Stimulated activated naive CD8-positive, alpha-beta T cell treated with anti-CD3 and anti-CD28 coated beads, Interleukin-15, Interleukin-2, amounts not matched to agents 100 U/mL and 50 U/mL, for 24 hours (primary cell): ENCODE data around the gene KLHL3.
"Not testable (repeated sequence)": the region's sequence is repeated elsewhere in the genome, so short reads cannot be mapped to it uniquely, and the experiment has no call there.

Experiments
- ATAC-seq: fragments of 150-1000 bp; cut with Tn5 transposase; one replicate; pipeline ENCODE4 v1.10.0; 2021
- DNase-seq: peaks from one replicate; pipeline ENCODE4 v3.0.0; 2021

Gene KLHL3

GRCh38 chr5:137666461-137666850 is 69.4 kb downstream of the KLHL3 start:
- ATAC-seq: peak; percentile 44

GRCh38 chr5:137665678-137666460 is 70.0 kb downstream of the KLHL3 start:
- ATAC-seq (peak; percentile 98), DNase-seq (peak; percentile 22)

More at GRCh38 chr5:137666461-137666850, 69.4 kb downstream of the KLHL3 start:
- no peak for DNase-seq

GRCh38 chr5:137660349-137660817 is 75.5 kb downstream of the KLHL3 start:
- ATAC-seq: peak; percentile 87
- DNase-seq: peak; percentile 72

GRCh38 chr5:137659209-137659608 is 76.7 kb downstream of the KLHL3 start:
- ATAC-seq (no peak), DNase-seq (no peak)

GRCh38 chr5:137658324-137658723 is 77.6 kb downstream of the KLHL3 start:
- DNase-seq (no peak), ATAC-seq (no peak)

- DNase-seq (no peak), ATAC-seq (no peak)
Measured at GRCh38 chr5:137657073-137657472, 78.8 kb downstream of the KLHL3 start.

GRCh38 chr5:137656558-137656957 is 79.3 kb downstream of the KLHL3 start:
- DNase-seq: no peak
- ATAC-seq: no peak

- DNase-seq (no peak), ATAC-seq (no peak)
Measured at GRCh38 chr5:137651022-137651421, 84.9 kb downstream of the KLHL3 start.

- ATAC-seq (no peak), DNase-seq (no peak)
Measured at GRCh38 chr5:137649228-137649935, 86.5 kb downstream of the KLHL3 start.

- ATAC-seq: no peak
- DNase-seq: no peak
Measured at GRCh38 chr5:137648361-137648760, 87.5 kb downstream of the KLHL3 start.

GRCh38 chr5:137647401-137647800 is 88.5 kb downstream of the KLHL3 start:
- no peak for ATAC-seq
- DNase-seq: no peak

GRCh38 chr5:137646761-137647160 is 89.1 kb downstream of the KLHL3 start:
- ATAC-seq (no peak), DNase-seq (no peak)

- not testable (repeated sequence) for DNase-seq, ATAC-seq
Measured at GRCh38 chr5:137643081-137643480, 92.8 kb downstream of the KLHL3 start.

- DNase-seq (no peak), ATAC-seq (no peak)
Measured at GRCh38 chr5:137642091-137642490, 93.8 kb downstream of the KLHL3 start.

GRCh38 chr5:137641148-137641547 is 94.7 kb downstream of the KLHL3 start:
- DNase-seq (no peak), ATAC-seq (no peak)

GRCh38 chr5:137639645-137640044 is 96.2 kb downstream of the KLHL3 start:
- no peak for ATAC-seq
- no peak for DNase-seq

GRCh38 chr5:137638841-137639240 is 97.0 kb downstream of the KLHL3 start:
- ATAC-seq (no peak), DNase-seq (no peak)

- no peak for ATAC-seq
- DNase-seq: no peak
Measured at GRCh38 chr5:137636830-137637714, 98.8 kb downstream of the KLHL3 start.

- ATAC-seq: no peak
- DNase-seq: no peak
Measured at GRCh38 chr5:137636099-137636498, 99.8 kb downstream of the KLHL3 start.

- DNase-seq: no peak
- no peak for ATAC-seq
Measured at GRCh38 chr5:137635521-137635921, 100.4 kb downstream of the KLHL3 start.

- ATAC-seq (no peak), DNase-seq (no peak)
Measured at GRCh38 chr5:137633896-137634295, 102.0 kb downstream of the KLHL3 start.

- no peak for ATAC-seq
- no peak for DNase-seq
Measured at GRCh38 chr5:137632716-137633115, 103.2 kb downstream of the KLHL3 start.
